Cardiac ventricle fibroblast (primary cell): ENCODE data around the gene OR5T2. TPM values are rescaled to one million over a fixed set of nuclear protein-coding genes. Genes with fewer than 3 reads are reported as not detected.

Source experiments
- total RNA-seq: library from RNA; depleted of rRNA; stranded (reverse); fragments of >200 nt; gene quantifications from 2 replicates; pipeline ENCODE4 v1.2.3, GENCODE V29; 2015

Gene OR5T2
- not detected in 2 replicates for total RNA-seq

GRCh38 chr11:56234155-56234554 lies at the start of gene OR5T2:
Gene OR5T2 (minus strand): TSS chr11:56234255. CDS start chr11:56233062, 1,193 bp downstream.

GRCh38 chr11:56273854-56274253 lies 39.8 kb upstream of the OR5T2 start, which contains the start of gene OR5T1:
Gene OR5T1 (plus strand): TSS chr11:56274154. CDS start chr11:56275639, 1,485 bp downstream.

GRCh38 chr11:56251954-56252353 lies 17.9 kb upstream of the OR5T2 start, which contains the start of gene OR5T3:
Gene OR5T3 (plus strand): TSS chr11:56252254. CDS start chr11:56252254, 0 bp downstream.

Other genes with a start within 250 kb of the OR5T2 start
- not detected in 2 replicates for gene OR5F1, start 239.6 kb downstream of the OR5T2 start, total RNA-seq
- gene OR5AS1, start 206.6 kb downstream of the OR5T2 start, total RNA-seq: not detected in 2 replicates
- not detected in 2 replicates for gene OR8I2, start 140.9 kb downstream of the OR5T2 start, total RNA-seq
- gene OR8H2, start 130.6 kb downstream of the OR5T2 start, total RNA-seq: not detected in 2 replicates
- gene OR8H3, start 111.9 kb downstream of the OR5T2 start, total RNA-seq: not detected in 2 replicates
- gene OR8J3, start 94.1 kb downstream of the OR5T2 start, total RNA-seq: not detected in 2 replicates
- not detected in 2 replicates for gene OR8K5, start 73.9 kb downstream of the OR5T2 start, total RNA-seq
- not detected in 2 replicates for gene OR5J2, start 57.6 kb downstream of the OR5T2 start, total RNA-seq
- gene OR5T3, start 18.0 kb upstream of the OR5T2 start, total RNA-seq: not detected in 2 replicates
- not detected in 2 replicates for gene OR5T1, start 39.9 kb upstream of the OR5T2 start, total RNA-seq
- gene OR8H1, start 58.0 kb upstream of the OR5T2 start, total RNA-seq: not detected in 2 replicates
- not detected in 2 replicates for gene OR8K3, start 80.9 kb upstream of the OR5T2 start, total RNA-seq
- gene OR8K1, start 111.8 kb upstream of the OR5T2 start, total RNA-seq: not detected in 2 replicates
- gene OR8J1, start 120.0 kb upstream of the OR5T2 start, total RNA-seq: not detected in 2 replicates
- gene OR8U1, start 141.4 kb upstream of the OR5T2 start, total RNA-seq: not detected in 2 replicates
- not detected in 2 replicates for gene OR5AL1, start 178.4 kb upstream of the OR5T2 start, total RNA-seq
- gene OR5M3, start 239.1 kb upstream of the OR5T2 start, total RNA-seq: not detected in 2 replicates